Liver (tissue), 9 donors: ENCODE data around the gene PPP2R5A. TPM values are rescaled to one million over a fixed set of nuclear protein-coding genes. Genes with fewer than 3 reads are reported as not detected.
A peak's percentile ranks its signal among the peaks of the same experiment; 100 is the strongest.

Source experiments
- DNase-seq: peaks from one replicate; pipeline ENCODE4 v3.0.0-alpha.2; 2017; ENCODE audit warnings: low spot score
- H3K27ac ChIP-seq, 2 donors: one replicate each; pipeline ENCODE4 v1.7.0; 2013; ENCODE audit warnings: inconsistent platforms in 2 of 2, low read length in 2 of 2, control low read depth in 1 of 2, low read depth in 1 of 2, mild to moderate bottlenecking in 1 of 2
- H3K27me3 ChIP-seq, 4 donors: one replicate each; pipeline versions ENCODE4 v1.6.1 to v1.7.0; 2013; ENCODE audit warnings: low read length in 3 of 4, inconsistent platforms in 1 of 4, mild to moderate bottlenecking in 1 of 4, moderate library complexity in 1 of 4; ENCODE audit not compliant: control insufficient read depth in 4 of 4, insufficient read depth in 4 of 4
- H3K36me3 ChIP-seq, 4 donors: one replicate each; pipeline versions ENCODE4 v1.6.1 to v1.7.0; 2013; ENCODE audit warnings: low read length in 3 of 4, mild to moderate bottlenecking in 3 of 4, low read depth in 1 of 4, moderate library complexity in 1 of 4; ENCODE audit not compliant: control insufficient read depth in 4 of 4, insufficient read depth in 3 of 4
- H3K4me1 ChIP-seq, 4 donors: one replicate each; pipeline versions ENCODE4 v1.6.1 to v1.7.0; 2013; ENCODE audit warnings: low read length in 3 of 4, mild to moderate bottlenecking in 3 of 4, moderate library complexity in 1 of 4; ENCODE audit not compliant: control insufficient read depth in 4 of 4, insufficient read depth in 4 of 4
- H3K4me3 ChIP-seq, 3 donors: one replicate each; pipeline versions ENCODE4 v1.6.1 to v1.7.0; 2013; ENCODE audit warnings: low read length in 3 of 3, control low read depth in 1 of 3, low read depth in 1 of 3, mild to moderate bottlenecking in 1 of 3
- H3K9ac ChIP-seq, 2 donors: one replicate each; pipeline ENCODE4 v1.7.0; 2013; ENCODE audit warnings: low read length in 2 of 2, mild to moderate bottlenecking in 2 of 2, moderate library complexity in 2 of 2, control low read depth in 1 of 2, low read depth in 1 of 2
- H3K9me3 ChIP-seq, 4 donors: one replicate each; pipeline versions ENCODE4 v1.6.1 to v1.7.0; 2013; ENCODE audit warnings: low read length in 3 of 4; ENCODE audit not compliant: control insufficient read depth in 4 of 4
- ATF3 ChIP-seq: IDR thresholded peaks from 2 replicates; pipeline ENCODE4 v1.6.1; 2016; ENCODE audit warnings: antibody characterized with exemption
- CTCF ChIP-seq: fragments of 150-350 bp; IDR thresholded peaks from 2 replicates; pipeline ENCODE4 v1.5.1; 2017; ENCODE audit warnings: improper control_type of control experiment, low read depth, low read length; ENCODE audit not compliant: missing input control
- EGR1 ChIP-seq, 2 donors: IDR thresholded peaks; 2 replicates each; pipeline ENCODE4 v1.6.1; 2016 to 2018; ENCODE audit warnings: antibody characterized with exemption in 2 of 2, low read depth in 2 of 2
- FOXA1 ChIP-seq: IDR thresholded peaks from 2 replicates; pipeline ENCODE4 v1.6.1; 2016; ENCODE audit warnings: antibody characterized with exemption
- HNF4A ChIP-seq, 2 donors: conservative IDR thresholded peaks; 2 replicates each; pipeline ENCODE4 v1.6.1; 2016; ENCODE audit warnings: antibody characterized with exemption in 2 of 2, mild to moderate bottlenecking in 2 of 2
- HNF4G ChIP-seq: IDR thresholded peaks from 2 replicates; pipeline ENCODE4 v1.6.1; 2016; ENCODE audit warnings: antibody characterized with exemption
- NR2F2 ChIP-seq: IDR thresholded peaks from 2 replicates; pipeline ENCODE4 v1.6.1; 2016; ENCODE audit warnings: antibody characterized with exemption
- REST ChIP-seq: IDR thresholded peaks from 2 replicates; pipeline ENCODE4 v1.6.1; 2016; ENCODE audit warnings: antibody characterized with exemption, mild to moderate bottlenecking
- SP1 ChIP-seq: IDR thresholded peaks from 2 replicates; pipeline ENCODE4 v1.6.1; 2018; ENCODE audit warnings: antibody characterized with exemption, mild to moderate bottlenecking
- TAF1 ChIP-seq: conservative IDR thresholded peaks from 2 replicates; pipeline ENCODE4 v1.6.1; 2016; ENCODE audit warnings: antibody characterized with exemption, mild to moderate bottlenecking
- YY1 ChIP-seq: IDR thresholded peaks from 2 replicates; pipeline ENCODE4 v1.6.1; 2016; ENCODE audit warnings: antibody characterized with exemption, mild to moderate bottlenecking
- WGBS: extraction: QIAGEN DNeasy Blood & Tissue Kit; methylation state at CpG from one replicate; pipeline ENCODE4 v1.1.7; 2013; 5-methylcytosine and 5-hydroxymethylcytosine counted together
- polyA plus RNA-seq, 2 donors: library from polyadenylated mRNA; stranded (reverse) in 1 of 2; unstranded in 1 of 2; fragments of 200-250 nt in 1 of 2; fragments of >200 nt in 1 of 2; fragmentation: Nextera tagmentation in 1 of 2; extraction: Ambion mirVana in 1 of 2; gene quantifications; one replicate each; pipeline versions ENCODE4 v1.2.1 to v1.2.3, GENCODE V29; 2013 to 2015
- total RNA-seq, 2 donors: library from RNA; depleted of rRNA; stranded (reverse); fragments of >200 nt; gene quantifications; one replicate each; pipeline ENCODE4 v1.2.3, GENCODE V29; 2014
- TF ChIP-seq, protein P1 (sequence below): IDR thresholded peaks from 2 replicates; pipeline ENCODE4 v1.6.1; 2016; ENCODE audit warnings: antibody characterized with exemption
- TF ChIP-seq, protein P2 (sequence below): IDR thresholded peaks from 2 replicates; pipeline ENCODE4 v1.6.1; 2016; ENCODE audit warnings: antibody characterized with exemption
- donor health status: healthy.
- donor health status: healthy.
- donor health status: healthy.
- donor health status: healthy.
- donor health status: healthy.

The PPP2R5A gene
- total and polyA plus RNA-seq, 4 donors, result 22.9 to 40.7 (median 28.5) TPM

DNA sequence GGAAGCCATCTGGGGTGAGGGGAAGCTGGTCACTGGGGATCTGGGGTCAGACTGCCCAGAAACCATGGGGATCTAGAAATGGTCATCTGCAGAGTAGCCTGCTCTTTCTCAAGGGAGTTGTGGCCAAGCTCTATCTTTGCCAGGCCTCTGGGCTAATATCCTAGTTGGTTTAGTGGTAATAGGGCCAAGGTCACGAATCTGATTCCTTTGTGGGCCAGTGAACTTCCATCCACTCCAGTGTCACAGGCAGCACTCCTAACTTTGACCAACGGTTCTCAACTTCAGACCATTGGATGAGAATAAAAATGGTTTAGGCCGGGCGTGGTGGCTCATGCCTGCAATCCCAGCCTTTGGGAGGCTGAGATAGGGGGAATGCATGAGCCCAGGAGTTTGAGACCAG lies 28.1 kb upstream of the PPP2R5A start (continued):
- TF ChIP-seq REST, result peak; percentile 45
- no peak for TF ChIP-seq CTCF

GRCh38 chr1:212259693-212260480 lies 25.3 kb upstream of the PPP2R5A start:
- Histone ChIP-seq H3K9ac (no peak overlapping the region), H3K4me3 (no peak overlapping the region), H3K4me1 (peaks cover 20 to 42% (median 29%) of the 10 kb centered on the region in 4 donors), H3K27ac (peak overlapping the region; percentile 9 to 86), H3K9me3 (no peaks in the 10 kb centered on the region), H3K27me3 (no peaks in the 10 kb centered on the region), H3K36me3 (no peaks in the 10 kb centered on the region)
- 92% methylated on average over 5 of the region's 5 CpGs for WGBS
- TF ChIP-seq FOXA1, result no peak
- TF ChIP-seq TAF1, result no peak
- no peak for TF ChIP-seq ATF3
- TF ChIP-seq NR2F2, result no peak
- TF ChIP-seq YY1, result no peak
- no peak for TF ChIP-seq SP1
- TF ChIP-seq EGR1 (IDR thresholded peaks at IDR 0.05; ENCODE audit: low read depth in 2 of 2), result no peak
- no peak for TF ChIP-seq HNF4G
- no peak for TF ChIP-seq REST
- TF ChIP-seq, protein P1, sequence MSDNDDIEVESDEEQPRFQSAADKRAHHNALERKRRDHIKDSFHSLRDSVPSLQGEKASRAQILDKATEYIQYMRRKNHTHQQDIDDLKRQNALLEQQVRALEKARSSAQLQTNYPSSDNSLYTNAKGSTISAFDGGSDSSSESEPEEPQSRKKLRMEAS, result no peak
- no peak for TF ChIP-seq HNF4A (conservative IDR thresholded peaks at IDR 0.05)
- TF ChIP-seq, protein P2, sequence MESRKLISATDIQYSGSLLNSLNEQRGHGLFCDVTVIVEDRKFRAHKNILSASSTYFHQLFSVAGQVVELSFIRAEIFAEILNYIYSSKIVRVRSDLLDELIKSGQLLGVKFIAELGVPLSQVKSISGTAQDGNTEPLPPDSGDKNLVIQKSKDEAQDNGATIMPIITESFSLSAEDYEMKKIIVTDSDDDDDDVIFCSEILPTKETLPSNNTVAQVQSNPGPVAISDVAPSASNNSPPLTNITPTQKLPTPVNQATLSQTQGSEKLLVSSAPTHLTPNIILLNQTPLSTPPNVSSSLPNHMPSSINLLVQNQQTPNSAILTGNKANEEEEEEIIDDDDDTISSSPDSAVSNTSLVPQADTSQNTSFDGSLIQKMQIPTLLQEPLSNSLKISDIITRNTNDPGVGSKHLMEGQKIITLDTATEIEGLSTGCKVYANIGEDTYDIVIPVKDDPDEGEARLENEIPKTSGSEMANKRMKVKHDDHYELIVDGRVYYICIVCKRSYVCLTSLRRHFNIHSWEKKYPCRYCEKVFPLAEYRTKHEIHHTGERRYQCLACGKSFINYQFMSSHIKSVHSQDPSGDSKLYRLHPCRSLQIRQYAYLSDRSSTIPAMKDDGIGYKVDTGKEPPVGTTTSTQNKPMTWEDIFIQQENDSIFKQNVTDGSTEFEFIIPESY, result no peak
- no peak for DNase-seq
